Ishikawa (cell line): ENCODE measurements around the gene PAPLN.

Experiments
- CEBPB ChIP-seq: IDR thresholded peaks from 2 replicates; pipeline ENCODE4 v1.6.1; 2012
- CREB1 ChIP-seq: IDR thresholded peaks from 2 replicates; pipeline ENCODE4 v1.6.1; 2012; ENCODE audit warnings: low read depth
- EGR1 ChIP-seq: IDR thresholded peaks from 2 replicates; pipeline ENCODE4 v1.6.1; 2012
- EP300 ChIP-seq: IDR thresholded peaks from 2 replicates; pipeline ENCODE4 v1.6.1; 2012; ENCODE audit warnings: borderline replicate concordance
- FOXM1 ChIP-seq: IDR thresholded peaks from 2 replicates; pipeline ENCODE4 v1.6.1; 2012; ENCODE audit warnings: low read depth, borderline replicate concordance
- MAX ChIP-seq: IDR thresholded peaks from 2 replicates; pipeline ENCODE4 v1.6.1; 2012
- NFIC ChIP-seq: IDR thresholded peaks from 2 replicates; pipeline ENCODE4 v1.6.1; 2012
- RAD21 ChIP-seq: IDR thresholded peaks from 2 replicates; pipeline ENCODE4 v1.6.1; 2012; ENCODE audit warnings: low read depth
- REST ChIP-seq: IDR thresholded peaks from 2 replicates; pipeline ENCODE4 v1.6.1; 2012; ENCODE audit warnings: low read depth, mild to moderate bottlenecking
- TAF1 ChIP-seq: IDR thresholded peaks from 2 replicates; pipeline ENCODE4 v1.6.1; 2012; ENCODE audit warnings: low read depth, mild to moderate bottlenecking
- TCF12 ChIP-seq: IDR thresholded peaks from 2 replicates; pipeline ENCODE4 v1.6.1; 2012; ENCODE audit warnings: low read depth
- TEAD4 ChIP-seq: IDR thresholded peaks from 2 replicates; pipeline ENCODE4 v1.6.1; 2012
- USF1 ChIP-seq: IDR thresholded peaks from 2 replicates; pipeline ENCODE4 v1.6.1; 2012
- YY1 ChIP-seq: IDR thresholded peaks from 2 replicates; pipeline ENCODE4 v1.6.1; 2012; ENCODE audit warnings: low read depth
- ZBTB7A ChIP-seq: IDR thresholded peaks from 2 replicates; pipeline ENCODE4 v1.6.1; 2012; ENCODE audit warnings: low read depth

The PAPLN gene

GRCh38 chr14:73261520-73262426 is 24.5 kb downstream of the PAPLN start:
- TF ChIP-seq TEAD4 (no peak), EP300 (no peak), MAX (no peak), TCF12 (no peak), CREB1 (no peak), RAD21 (no peak), NFIC (no peak), ZBTB7A (no peak), YY1 (no peak), TAF1 (no peak), USF1 (no peak), FOXM1 (no peak), REST (no peak), CEBPB (no peak), EGR1 (no peak)

GRCh38 chr14:73262427-73263183 is 25.3 kb downstream of the PAPLN start:
- TF ChIP-seq TCF12 (no peak), FOXM1 (no peak), USF1 (no peak), NFIC (no peak), REST (no peak), RAD21 (no peak), EP300 (no peak), ZBTB7A (no peak), EGR1 (no peak), MAX (no peak), CREB1 (no peak), YY1 (no peak), CEBPB (no peak), TEAD4 (no peak), TAF1 (no peak)

GRCh38 chr14:73263606-73264005 is 26.3 kb downstream of the PAPLN start:
- no peak for TF ChIP-seq ZBTB7A
- TF ChIP-seq CREB1: no peak
- no peak for TF ChIP-seq TEAD4
- no peak for TF ChIP-seq MAX
- no peak for TF ChIP-seq NFIC

GRCh38 chr14:73264080-73264884 is 27.0 kb downstream of the PAPLN start:
- TF ChIP-seq MAX (no peak), FOXM1 (no peak), REST (no peak), CEBPB (no peak), CREB1 (no peak), NFIC (no peak)
